NT2/D1 (cell line): ENCODE data around the gene HYDIN.
"Not testable (repeated sequence)": the region's sequence is repeated elsewhere in the genome, so short reads cannot be mapped to it uniquely, and the experiment has no call there.

ENCODE experiments used
- SUZ12 ChIP-seq: IDR thresholded peaks from 2 replicates; pipeline ENCODE4 v1.6.1; 2011; ENCODE audit not compliant: insufficient read length, insufficient read depth; ENCODE audit errors: extremely low read depth
- YY1 ChIP-seq: IDR thresholded peaks from 2 replicates; pipeline ENCODE4 v1.6.1; 2011; ENCODE audit not compliant: insufficient read length, insufficient read depth
- ZNF274 ChIP-seq: IDR thresholded peaks from 2 replicates; pipeline ENCODE4 v1.6.1; 2011; ENCODE audit warnings: mild to moderate bottlenecking, low read depth, low read length

GRCh38 chr16:70876442-70876841 lies 354.1 kb downstream of the HYDIN start:
- TF ChIP-seq YY1, ZNF274, SUZ12: not testable (repeated sequence)
